NCI-H1436 (cell line): ENCODE data around the gene UCK2.

Source experiments
- DNase-seq: peaks from one replicate; lab custom pipeline; 2025; lab: John Stamatoyannopoulos, UW

The UCK2 gene

GRCh38 chr1:165834881-165835280 is 7.5 kb downstream of the UCK2 start:
- no peak for DNase-seq

DNA sequence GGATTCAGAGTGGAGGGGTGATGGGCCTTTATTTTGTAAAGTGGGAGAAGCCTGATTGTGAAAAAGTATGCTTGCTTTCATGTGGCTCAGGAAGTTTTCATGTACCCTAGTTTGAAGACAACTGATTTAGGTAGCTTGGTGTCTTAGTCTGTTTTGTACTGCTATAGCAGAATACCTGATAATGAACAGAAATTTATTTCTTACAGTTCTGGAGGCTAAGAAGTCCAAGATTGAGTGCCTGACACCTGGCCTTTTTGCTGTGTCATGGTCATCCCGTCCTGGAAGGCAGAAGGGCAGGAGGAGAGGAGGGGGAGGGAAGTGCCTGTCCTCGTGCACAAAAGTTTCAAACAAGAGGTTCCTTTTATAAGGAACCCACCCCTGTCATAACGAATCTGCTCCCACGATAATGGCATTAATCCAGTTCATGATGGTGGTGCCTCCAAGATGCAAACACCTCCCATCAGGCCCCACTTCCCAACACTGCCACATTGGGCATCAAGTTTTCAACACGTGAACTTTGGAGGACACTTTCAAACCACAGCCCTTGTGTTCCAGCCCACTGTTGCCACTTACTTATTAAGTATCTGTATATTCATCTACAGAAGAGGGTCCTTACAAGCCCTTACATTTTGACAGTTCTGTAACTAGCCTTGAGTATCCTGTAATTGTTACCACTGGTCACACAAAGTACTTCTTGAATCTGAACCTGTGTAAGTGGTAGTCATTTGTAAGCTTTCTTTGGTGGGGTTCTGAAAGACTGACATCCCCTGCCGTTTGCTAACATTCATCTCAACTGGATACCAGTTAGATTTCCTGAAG is 9.5 kb downstream of the UCK2 start:
- DNase-seq: no peak

- no peak for DNase-seq
These were observed 10.5 kb downstream of the UCK2 start for GRCh38 chr1:165837838-165838364.

- DNase-seq: no peak
These were observed 13.0 kb downstream of the UCK2 start for GRCh38 chr1:165840423-165840822.

DNA sequence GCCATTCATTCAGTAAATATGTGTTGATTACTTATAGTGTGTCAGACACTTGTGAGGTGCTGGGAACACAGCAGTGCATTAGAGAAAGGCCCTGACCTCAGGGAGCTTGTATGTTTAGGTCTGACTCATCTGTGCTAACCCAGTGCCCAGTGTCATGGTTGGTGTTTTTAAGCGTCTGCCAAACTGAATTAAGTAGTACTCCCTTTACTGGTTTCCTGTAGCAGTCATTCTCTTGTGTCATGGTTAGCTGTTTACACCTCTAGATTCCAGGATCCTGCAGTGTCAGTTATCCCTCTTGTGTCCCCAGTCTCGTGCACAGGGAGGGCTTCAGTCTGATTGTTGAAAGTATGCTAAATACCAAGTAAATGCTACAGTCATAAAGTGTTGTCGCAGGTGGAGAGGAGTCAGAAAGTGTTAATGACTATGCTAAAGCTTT is 14.2 kb downstream of the UCK2 start:
- DNase-seq: no peak

DNA sequence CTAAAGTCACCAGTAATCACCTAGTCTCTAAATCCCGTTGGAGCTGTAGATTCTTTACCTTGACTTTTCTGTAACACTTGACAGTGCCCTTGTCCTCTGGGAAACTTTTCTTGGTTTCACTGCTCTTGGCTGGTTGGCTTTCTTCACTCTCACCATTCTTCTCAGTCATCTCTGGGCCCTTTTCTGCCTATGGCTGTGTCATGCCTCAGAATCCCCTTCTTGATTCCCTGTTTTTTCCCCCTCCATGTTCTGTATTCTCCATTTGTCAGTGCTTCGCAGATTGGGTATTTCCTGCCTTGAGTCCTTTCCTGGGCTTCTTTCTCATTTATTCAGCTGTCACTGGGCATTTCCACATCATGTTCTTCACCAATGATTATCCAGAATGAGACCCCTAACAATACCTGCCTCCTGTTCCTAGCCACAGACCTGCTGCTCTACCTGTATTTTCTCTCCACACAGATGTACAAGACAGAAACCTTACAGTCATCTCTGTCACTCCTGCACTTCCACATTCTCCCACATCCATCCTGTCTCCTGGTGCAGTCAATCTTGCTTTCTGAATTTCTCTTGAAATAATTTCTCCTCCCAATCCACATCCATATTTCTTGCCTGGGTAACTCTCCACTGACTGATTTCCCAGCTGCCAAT is 14.7 kb downstream of the UCK2 start:
- no peak for DNase-seq

DNA sequence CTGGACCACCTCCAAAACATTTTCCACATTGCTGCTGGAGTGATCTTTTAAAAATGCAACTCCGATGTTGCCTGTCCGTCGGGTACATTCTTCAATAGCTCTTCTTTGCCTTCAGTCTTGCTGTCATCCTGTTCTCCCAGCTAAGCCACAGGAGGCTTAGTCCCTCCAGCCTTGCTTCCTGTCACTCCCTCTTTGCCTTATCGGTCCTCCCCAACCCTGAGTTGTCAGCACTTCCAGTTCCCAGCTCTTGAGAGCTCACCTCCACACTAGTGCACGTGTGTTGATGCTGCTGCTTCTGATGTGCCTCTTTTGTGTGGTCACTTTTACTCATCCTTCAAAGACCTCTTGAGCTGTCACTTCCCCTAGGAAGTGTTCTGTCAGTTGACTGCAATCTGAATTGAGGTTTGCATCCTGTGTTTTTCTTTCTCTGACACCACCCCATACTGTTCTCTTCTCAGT is 15.3 kb downstream of the UCK2 start:
- no peak for DNase-seq

DNA sequence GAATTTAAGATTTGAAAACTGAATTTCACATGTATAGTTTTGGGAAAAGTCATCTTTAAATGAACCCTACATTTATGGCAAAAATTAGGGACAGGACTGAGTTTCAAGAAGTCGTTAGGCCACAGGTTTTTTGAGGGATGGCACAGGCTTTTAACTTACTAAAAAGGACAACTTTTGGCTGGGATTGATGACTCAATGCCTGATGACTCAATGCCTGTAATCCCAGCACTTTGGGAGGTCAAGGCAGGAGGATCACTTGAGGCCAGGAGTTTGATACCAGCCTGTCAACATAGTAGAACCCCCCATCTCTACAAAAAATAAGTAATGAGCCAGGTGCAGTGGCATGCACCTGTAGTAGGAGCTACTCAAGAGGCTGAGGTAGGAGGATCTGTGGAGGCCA is 15.9 kb downstream of the UCK2 start:
- DNase-seq: no peak

GRCh38 chr1:165844114-165844798 is 16.8 kb downstream of the UCK2 start:
- no peak for DNase-seq

DNA sequence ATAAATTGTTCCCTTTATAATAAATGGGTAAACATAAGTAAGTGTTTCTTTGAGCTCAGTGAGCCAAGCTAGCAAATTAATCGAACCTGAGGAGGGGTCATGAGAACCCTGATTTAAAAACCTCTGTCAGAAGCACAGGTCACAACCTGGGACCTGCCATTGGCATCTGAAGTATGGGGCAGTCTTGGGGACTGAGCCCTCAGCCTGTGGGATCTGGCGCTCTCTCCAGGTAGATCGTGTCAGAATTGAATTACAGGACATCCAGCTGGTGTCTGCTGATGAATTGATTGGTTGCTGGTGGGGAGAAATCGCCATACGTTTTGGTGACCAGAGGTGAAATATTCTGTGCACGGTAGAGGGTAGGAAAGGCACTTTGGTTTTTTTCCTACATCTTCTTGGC is 17.5 kb downstream of the UCK2 start:
- DNase-seq: no peak

- no peak for DNase-seq
These were observed 18.2 kb downstream of the UCK2 start for GRCh38 chr1:165845569-165845968.

GRCh38 chr1:165845992-165846748 is 18.8 kb downstream of the UCK2 start:
- DNase-seq: no peak

GRCh38 chr1:165847486-165847885 is 20.1 kb downstream of the UCK2 start:
- no peak for DNase-seq

DNA sequence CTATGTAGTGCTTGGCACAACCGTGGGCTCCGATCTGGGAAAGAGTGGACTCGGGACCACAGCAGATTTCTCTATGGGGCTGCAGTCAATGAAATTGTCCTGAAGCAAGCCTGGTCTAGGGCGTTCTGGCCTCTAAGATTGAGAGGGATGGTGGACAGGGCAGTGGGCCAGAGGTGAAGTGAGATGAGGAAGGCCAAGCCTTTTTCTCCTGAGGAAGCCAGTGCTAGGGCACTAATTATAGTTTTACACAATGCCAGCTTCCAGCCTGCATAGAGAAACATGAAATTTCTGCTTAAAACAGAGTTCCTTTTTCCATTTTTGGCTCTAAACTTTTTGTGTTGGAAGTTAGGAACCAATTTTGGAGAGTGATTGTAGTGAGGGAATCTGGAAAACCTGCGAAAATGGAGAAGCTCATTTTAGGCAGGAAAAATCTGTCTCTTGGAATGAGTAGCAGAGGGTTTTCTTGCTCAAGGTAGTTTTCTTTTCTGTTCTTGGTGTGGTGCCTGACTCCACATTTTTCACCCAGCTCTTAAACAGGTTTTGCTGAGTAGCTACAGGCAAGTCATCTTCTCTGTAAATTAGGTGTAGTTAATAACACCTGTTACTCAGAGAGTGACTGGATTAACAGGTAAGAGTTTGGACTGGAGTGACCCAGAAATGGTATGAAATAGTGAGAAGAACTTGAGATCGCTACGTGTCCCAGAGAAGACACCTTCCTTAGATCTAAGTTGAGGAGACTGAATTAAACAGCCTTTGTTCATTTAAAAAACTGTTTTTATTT is 22.1 kb downstream of the UCK2 start:
- DNase-seq: no peak

- DNase-seq: no peak
These were observed 23.7 kb downstream of the UCK2 start for GRCh38 chr1:165851034-165851658.

DNA sequence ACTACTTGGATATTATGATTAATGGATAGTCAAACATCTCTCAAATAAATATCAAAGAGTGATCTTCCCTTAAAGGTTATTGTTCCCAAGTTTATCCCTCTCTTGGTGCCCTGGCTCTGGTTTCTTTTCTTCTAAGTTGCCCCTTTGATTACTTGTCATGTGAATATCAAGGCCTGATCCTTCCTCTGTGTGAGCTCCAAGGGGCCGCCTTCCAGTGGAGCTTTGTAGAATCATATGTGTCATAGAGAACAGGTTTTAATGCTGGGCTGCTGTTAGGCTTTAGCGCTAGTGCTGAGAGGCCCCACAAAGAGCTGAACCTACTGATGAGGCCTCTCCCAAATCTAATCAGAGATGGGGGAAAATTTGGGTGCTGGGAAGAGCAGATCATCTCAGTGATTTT is 25.5 kb downstream of the UCK2 start:
- DNase-seq: no peak

DNA sequence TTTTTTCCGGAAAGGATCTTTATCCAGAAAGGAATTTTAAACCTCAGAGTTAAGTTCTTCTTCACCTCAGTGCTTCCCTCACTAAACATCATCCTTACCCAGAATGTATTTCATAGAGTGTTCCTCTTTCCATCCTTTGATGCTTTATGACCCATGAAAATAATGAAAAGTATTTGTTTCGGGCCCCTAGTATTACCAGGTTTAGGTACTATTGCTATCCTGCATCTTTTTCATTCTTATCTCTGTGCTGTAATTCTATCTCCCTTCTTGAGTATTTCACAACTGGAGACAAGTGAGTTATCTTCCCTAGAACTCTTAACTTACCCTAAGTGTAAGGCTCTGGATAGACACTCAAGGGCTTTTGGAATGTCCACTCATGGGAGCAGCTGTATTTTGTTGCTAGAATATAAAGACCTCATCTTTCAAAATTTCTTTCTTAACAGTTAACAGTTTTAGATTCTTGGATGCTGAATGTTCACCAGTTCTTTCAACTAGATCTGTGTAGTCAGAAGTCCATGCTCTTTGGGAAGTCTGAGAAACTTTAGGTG is 26.2 kb downstream of the UCK2 start:
- DNase-seq: no peak

DNA sequence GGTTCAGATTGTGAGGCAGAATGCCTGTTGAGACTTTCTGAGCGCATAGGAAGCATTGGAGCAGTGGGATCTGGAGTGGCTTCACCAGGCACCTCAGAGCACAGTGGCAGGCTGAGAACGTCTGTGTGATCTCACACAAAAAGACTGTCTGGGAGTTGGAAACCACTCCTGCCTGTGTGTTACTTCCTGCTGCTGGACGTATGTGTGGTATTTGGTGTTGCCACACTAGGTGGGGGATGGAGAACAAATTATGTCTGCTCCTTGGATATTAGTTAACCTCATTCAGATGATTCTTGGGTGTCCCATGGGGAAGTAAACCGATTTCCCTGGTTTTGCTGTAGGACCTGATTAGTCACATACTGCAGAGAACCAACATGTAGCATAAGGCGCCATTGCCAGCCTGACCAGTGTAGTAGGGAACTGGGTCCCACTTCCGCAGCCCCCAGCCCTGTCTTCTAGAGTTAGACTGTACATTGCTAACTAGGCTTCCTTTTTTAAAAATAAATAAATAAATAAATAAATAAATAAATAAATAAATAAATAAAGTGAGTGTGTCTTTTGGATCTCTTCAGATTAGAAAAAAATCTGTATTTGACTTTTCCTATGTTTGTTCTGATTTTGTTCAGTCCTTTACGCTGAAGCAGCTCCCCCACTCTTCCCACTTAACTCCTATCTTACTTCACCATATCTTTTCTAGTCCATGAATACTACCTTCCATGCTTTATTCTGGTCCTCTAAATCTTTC is 26.9 kb downstream of the UCK2 start:
- no peak for DNase-seq

DNA sequence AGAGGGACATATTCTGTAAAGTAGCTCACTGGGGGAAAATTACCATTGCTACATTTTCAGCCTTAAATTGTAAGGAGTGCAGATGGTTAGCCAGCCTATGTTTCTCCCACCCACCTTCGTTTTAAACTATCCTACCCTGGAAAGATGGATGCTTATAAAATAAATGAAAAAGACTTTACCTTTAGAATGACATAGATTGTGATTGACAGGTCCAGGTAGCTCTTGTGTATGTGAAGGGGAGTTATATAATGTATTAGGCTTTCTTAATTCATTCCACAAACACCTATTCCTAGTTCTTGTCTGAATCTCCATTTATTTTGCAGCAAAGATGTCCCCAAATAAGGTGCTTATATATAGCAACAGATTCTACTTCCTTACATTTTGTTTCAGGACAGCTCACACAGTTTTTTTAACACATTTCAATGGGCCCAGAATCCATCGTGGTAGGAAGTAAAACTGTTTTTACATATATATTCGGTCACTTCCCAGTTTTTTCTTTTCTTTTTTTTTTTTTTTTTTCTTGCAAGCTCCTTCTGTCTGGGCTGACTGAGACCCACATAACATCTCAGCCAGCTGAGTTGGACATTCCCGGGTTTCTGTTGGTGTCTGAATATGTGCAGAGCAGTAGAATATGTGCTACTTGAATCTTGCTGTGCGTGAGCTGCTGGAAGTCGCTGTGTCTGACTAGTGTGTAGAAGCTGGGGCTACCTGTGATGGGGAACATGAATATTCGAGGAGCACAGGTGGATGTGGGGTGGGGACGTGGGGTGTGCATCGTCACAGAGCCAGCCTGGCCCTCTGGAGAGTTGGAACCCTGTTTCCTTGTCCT is 27.8 kb downstream of the UCK2 start:
- DNase-seq: no peak
